Neural cell (in vitro differentiated cells): ENCODE data around the gene ZNF536. TPM values are rescaled to one million over a fixed set of nuclear protein-coding genes. Genes with fewer than 3 reads are reported as not detected.

ENCODE experiments used
- H2AFZ ChIP-seq: fragments of 200-600, 300-800 bp; sonication (generic), shearing (Covaris generic); 2 replicates; pipeline ENCODE4 v1.6.0; 2014; ENCODE audit warnings: low read depth, mild to moderate bottlenecking, antibody characterized with exemption, low read length, moderate library complexity
- H3F3A ChIP-seq: fragments of 200-600 bp; shearing (Covaris generic); 2 replicates; pipeline ENCODE4 v1.6.1; 2016; ENCODE audit warnings: mild to moderate bottlenecking, moderate library complexity, mixed read lengths, antibody characterized with exemption, low read length; ENCODE audit not compliant: insufficient read depth, poor library complexity, severe bottlenecking
- H3K27ac ChIP-seq: fragments of 200-600, 300-800 bp; sonication (generic), shearing (Covaris generic); 2 replicates; pipeline ENCODE4 v1.5.1; 2014; ENCODE audit warnings: mild to moderate bottlenecking, low read length, moderate library complexity
- H3K27me3 ChIP-seq: fragments of 300-800, 200-600 bp; sonication (generic), shearing (Covaris generic); 2 replicates; pipeline ENCODE4 v1.6.0; 2014; ENCODE audit warnings: mild to moderate bottlenecking, low read depth, low read length, moderate library complexity; ENCODE audit not compliant: insufficient read depth
- H3K36me3 ChIP-seq: fragments of 300-800, 200-600 bp; sonication (generic), shearing (Covaris generic); 2 replicates; pipeline ENCODE4 v1.5.1; 2014; ENCODE audit warnings: mild to moderate bottlenecking, antibody characterized with exemption, low read length, moderate library complexity; ENCODE audit not compliant: insufficient read depth
- H3K4me2 ChIP-seq: fragments of 300-800, 200-600 bp; sonication (generic), shearing (Covaris generic); 2 replicates; pipeline ENCODE4 v1.6.0; 2014; ENCODE audit warnings: mild to moderate bottlenecking, low read length
- H3K4me3 ChIP-seq: fragments of 300-800, 200-600 bp; sonication (generic), shearing (Covaris generic); 2 replicates; pipeline ENCODE4 v1.5.1; 2014; ENCODE audit warnings: mild to moderate bottlenecking, low read length, moderate library complexity
- H3K79me2 ChIP-seq: fragments of 200-600 bp; shearing (Covaris generic); replicated peaks from 2 replicates; pipeline ENCODE4 v1.6.0; 2014; ENCODE audit warnings: mild to moderate bottlenecking, low read length, moderate library complexity; ENCODE audit not compliant: insufficient read depth
- H3K9ac ChIP-seq: fragments of 300-800, 200-600 bp; sonication (generic), shearing (Covaris generic); 2 replicates; pipeline ENCODE4 v1.6.1; 2016; ENCODE audit warnings: mild to moderate bottlenecking, low read length, mixed read lengths
- H3K9me2 ChIP-seq: fragments of 200-600 bp; shearing (Covaris generic); 2 replicates; pipeline ENCODE4 v1.6.1; 2016; ENCODE audit warnings: mild to moderate bottlenecking, low read length, mixed read lengths; ENCODE audit not compliant: insufficient read depth
- H3K9me3 ChIP-seq: fragments of 200-600, 300-800 bp; sonication (generic), shearing (Covaris generic); 2 replicates; pipeline ENCODE4 v1.6.1; 2016; ENCODE audit warnings: mild to moderate bottlenecking, mixed run types, low read length, moderate library complexity, mixed read lengths
- H4K20me1 ChIP-seq: fragments of 200-600 bp; shearing (Covaris generic); 2 replicates; pipeline ENCODE4 v1.6.1; 2016; ENCODE audit warnings: mild to moderate bottlenecking, mixed run types; ENCODE audit not compliant: insufficient read depth
- EP300 ChIP-seq: fragments of 450-650 bp; conservative IDR thresholded peaks from 2 replicates; pipeline ENCODE4 v1.6.1; 2014; ENCODE audit warnings: antibody characterized with exemption, mild to moderate bottlenecking, moderate library complexity; ENCODE audit not compliant: poor library complexity, severe bottlenecking
- EZH2 ChIP-seq: fragments of 200-600, 300-800 bp; shearing (Covaris generic), sonication (generic); IDR thresholded peaks from 2 replicates; pipeline ENCODE4 v1.6.1; 2014; ENCODE audit warnings: antibody characterized with exemption, low read length, borderline replicate concordance, mild to moderate bottlenecking; ENCODE audit not compliant: insufficient read depth, poor library complexity, severe bottlenecking
- MXI1 ChIP-seq: fragments of 450-650 bp; conservative IDR thresholded peaks from 2 replicates; pipeline ENCODE4 v1.6.1; 2014; ENCODE audit warnings: antibody characterized with exemption, mild to moderate bottlenecking; ENCODE audit not compliant: poor library complexity, severe bottlenecking
- POLR2AphosphoS5 ChIP-seq: IDR thresholded peaks from 2 replicates; pipeline ENCODE4 v1.6.1; 2012
- RAD21 ChIP-seq: fragments of 450-650 bp; conservative IDR thresholded peaks from 2 replicates; pipeline ENCODE4 v1.6.1; 2014; ENCODE audit warnings: antibody characterized with exemption, mild to moderate bottlenecking, moderate library complexity
- SMC3 ChIP-seq: fragments of 450-650 bp; conservative IDR thresholded peaks from 2 replicates; pipeline ENCODE4 v1.6.1; 2014; ENCODE audit warnings: antibody characterized with exemption, mild to moderate bottlenecking, moderate library complexity; ENCODE audit not compliant: poor library complexity
- TAF1 ChIP-seq: IDR thresholded peaks from 2 replicates; pipeline ENCODE4 v1.6.1; 2012; ENCODE audit warnings: low read depth
- polyA plus RNA-seq: library from polyadenylated mRNA; depleted of rRNA; stranded (reverse); fragments of >200 nt; gene quantifications from 2 replicates; pipeline ENCODE4 v1.2.3, GENCODE V29; 2014
- TF ChIP-seq, protein P1 (sequence below): IDR thresholded peaks from 2 replicates; pipeline ENCODE4 v1.6.1; 2012; ENCODE audit warnings: borderline replicate concordance
- TF ChIP-seq, protein P2 (sequence below): fragments of 450-650 bp; IDR thresholded peaks from 2 replicates; pipeline ENCODE4 v1.5.1; 2014; ENCODE audit warnings: antibody characterized with exemption, mild to moderate bottlenecking, moderate library complexity; ENCODE audit not compliant: poor library complexity, severe bottlenecking

The ZNF536 gene
- polyA plus RNA-seq, 1 donor from 2014 or later, result 13.9 TPM

DNA sequence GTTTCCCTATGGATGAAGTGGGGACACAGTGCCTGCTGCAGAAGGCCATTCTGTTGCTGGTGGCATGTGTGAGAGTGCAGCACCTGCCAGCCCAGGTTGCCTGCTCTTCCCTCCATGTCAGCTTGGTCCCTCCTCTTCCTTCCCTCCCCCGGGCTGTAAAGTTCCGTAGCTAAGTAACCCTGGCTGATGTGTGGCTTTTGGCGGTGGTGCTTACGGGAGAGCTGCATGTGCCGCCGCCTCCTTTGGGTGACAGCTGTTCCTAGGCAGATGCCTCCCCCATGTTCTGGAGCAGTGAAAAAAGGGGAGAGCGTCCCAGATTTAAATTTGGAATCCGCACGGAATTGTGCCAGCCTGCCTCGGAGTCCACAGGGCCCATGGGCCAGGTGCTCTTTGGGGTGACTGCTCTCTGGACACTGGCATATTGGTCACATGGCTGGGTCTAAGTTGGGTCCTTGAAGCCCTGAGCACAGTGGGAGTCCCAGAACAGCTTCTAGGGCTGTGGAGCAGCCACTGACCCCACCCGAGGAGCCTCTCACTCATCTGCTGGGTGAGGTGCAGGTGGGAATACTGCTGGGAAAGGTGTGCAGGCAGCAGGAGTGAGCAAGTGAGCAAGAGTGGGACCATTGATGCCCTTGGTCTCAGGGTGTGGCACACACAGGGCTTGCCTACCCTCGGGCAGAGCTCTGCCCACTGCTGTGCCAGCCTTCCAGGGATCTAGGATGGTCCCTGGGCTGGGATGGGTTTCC lies 33.1 kb upstream of the ZNF536 start:
- no peak overlapping the region for H3K27ac ChIP-seq

DNA sequence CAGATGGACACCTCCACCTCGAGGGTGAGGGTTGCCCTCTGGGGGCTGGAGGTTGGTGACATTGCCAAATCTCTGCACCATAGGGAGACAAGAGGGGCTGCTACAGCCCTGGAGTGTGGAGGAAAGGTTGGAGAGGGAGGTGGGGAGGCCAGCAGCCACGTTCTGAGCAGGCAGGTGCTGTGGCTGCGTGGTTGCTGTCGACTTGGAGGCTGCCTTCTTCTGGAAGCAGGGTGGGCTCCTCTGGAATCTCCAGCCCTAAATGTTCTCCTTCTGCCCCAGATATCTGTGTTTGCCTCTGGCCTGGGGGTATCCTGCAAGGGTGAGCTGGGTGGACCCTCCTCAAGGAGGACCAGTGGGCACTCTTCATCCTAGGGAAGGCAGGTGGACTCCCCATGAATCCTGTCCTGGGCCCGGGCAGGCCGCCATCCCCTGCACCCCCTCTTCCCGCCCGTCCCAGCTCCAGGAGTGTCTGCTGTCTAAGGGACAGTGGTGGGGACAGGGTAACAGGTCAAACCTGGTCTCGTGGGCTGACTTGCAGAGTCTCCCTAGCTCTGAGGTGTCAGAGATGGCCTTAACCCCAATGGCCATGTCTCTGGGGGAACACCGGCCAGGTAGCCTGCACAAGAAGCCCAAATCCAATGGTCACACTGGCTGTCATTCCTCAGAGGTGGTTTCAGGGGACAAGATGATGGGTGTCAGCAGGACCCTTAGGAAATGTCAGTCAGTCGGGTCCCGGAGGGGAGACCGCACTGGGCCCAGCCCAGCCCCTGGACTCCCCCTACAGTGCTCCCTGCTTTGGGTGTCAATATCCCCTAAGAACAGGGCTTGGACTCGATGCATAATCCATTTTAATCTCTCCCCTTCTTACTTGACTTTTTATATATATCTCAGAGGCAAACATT lies 32.3 kb upstream of the ZNF536 start:
- no peak overlapping the region for H3K9ac ChIP-seq
- H3K4me2 ChIP-seq, result no peak overlapping the region
- no peak overlapping the region for H3K27ac ChIP-seq
- no peaks in the 10 kb centered on the region for H3K36me3 ChIP-seq
- no peaks in the 10 kb centered on the region for H3K9me2 ChIP-seq
- H3K4me3 ChIP-seq, result no peak overlapping the region
- no peaks in the 10 kb centered on the region for H4K20me1 ChIP-seq
- H3K79me2 ChIP-seq, result no peaks in the 10 kb centered on the region
- H2AFZ ChIP-seq, result no peak overlapping the region
- H3K9me3 ChIP-seq, result no peaks in the 10 kb centered on the region
- H3F3A ChIP-seq, result no peaks in the 10 kb centered on the region
- no peaks in the 10 kb centered on the region for H3K27me3 ChIP-seq
- TF ChIP-seq EP300 (no peak), TAF1 (no peak), RAD21 (no peak), SMC3 (no peak), POLR2AphosphoS5 (no peak), EZH2 (no peak)
- TF ChIP-seq, protein P1, sequence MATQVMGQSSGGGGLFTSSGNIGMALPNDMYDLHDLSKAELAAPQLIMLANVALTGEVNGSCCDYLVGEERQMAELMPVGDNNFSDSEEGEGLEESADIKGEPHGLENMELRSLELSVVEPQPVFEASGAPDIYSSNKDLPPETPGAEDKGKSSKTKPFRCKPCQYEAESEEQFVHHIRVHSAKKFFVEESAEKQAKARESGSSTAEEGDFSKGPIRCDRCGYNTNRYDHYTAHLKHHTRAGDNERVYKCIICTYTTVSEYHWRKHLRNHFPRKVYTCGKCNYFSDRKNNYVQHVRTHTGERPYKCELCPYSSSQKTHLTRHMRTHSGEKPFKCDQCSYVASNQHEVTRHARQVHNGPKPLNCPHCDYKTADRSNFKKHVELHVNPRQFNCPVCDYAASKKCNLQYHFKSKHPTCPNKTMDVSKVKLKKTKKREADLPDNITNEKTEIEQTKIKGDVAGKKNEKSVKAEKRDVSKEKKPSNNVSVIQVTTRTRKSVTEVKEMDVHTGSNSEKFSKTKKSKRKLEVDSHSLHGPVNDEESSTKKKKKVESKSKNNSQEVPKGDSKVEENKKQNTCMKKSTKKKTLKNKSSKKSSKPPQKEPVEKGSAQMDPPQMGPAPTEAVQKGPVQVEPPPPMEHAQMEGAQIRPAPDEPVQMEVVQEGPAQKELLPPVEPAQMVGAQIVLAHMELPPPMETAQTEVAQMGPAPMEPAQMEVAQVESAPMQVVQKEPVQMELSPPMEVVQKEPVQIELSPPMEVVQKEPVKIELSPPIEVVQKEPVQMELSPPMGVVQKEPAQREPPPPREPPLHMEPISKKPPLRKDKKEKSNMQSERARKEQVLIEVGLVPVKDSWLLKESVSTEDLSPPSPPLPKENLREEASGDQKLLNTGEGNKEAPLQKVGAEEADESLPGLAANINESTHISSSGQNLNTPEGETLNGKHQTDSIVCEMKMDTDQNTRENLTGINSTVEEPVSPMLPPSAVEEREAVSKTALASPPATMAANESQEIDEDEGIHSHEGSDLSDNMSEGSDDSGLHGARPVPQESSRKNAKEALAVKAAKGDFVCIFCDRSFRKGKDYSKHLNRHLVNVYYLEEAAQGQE, result no peak

More for the DNA sequence above, 33.1 kb upstream of the ZNF536 start:
- no peaks in the 10 kb centered on the region for H3K36me3 ChIP-seq
- no peaks in the 10 kb centered on the region for H3K27me3 ChIP-seq
- H3K9ac ChIP-seq, result no peak overlapping the region
- no peaks in the 10 kb centered on the region for H3F3A ChIP-seq
- H3K9me3 ChIP-seq, result no peaks in the 10 kb centered on the region
- no peak overlapping the region for H2AFZ ChIP-seq
- H3K4me2 ChIP-seq, result no peak overlapping the region
- H4K20me1 ChIP-seq, result no peaks in the 10 kb centered on the region
- no peak for TF ChIP-seq TAF1
- TF ChIP-seq RAD21, result no peak
- no peak for TF ChIP-seq MXI1
- TF ChIP-seq, protein P1, result no peak
- TF ChIP-seq POLR2AphosphoS5, result no peak
- TF ChIP-seq SMC3, result no peak
- TF ChIP-seq, protein P2, sequence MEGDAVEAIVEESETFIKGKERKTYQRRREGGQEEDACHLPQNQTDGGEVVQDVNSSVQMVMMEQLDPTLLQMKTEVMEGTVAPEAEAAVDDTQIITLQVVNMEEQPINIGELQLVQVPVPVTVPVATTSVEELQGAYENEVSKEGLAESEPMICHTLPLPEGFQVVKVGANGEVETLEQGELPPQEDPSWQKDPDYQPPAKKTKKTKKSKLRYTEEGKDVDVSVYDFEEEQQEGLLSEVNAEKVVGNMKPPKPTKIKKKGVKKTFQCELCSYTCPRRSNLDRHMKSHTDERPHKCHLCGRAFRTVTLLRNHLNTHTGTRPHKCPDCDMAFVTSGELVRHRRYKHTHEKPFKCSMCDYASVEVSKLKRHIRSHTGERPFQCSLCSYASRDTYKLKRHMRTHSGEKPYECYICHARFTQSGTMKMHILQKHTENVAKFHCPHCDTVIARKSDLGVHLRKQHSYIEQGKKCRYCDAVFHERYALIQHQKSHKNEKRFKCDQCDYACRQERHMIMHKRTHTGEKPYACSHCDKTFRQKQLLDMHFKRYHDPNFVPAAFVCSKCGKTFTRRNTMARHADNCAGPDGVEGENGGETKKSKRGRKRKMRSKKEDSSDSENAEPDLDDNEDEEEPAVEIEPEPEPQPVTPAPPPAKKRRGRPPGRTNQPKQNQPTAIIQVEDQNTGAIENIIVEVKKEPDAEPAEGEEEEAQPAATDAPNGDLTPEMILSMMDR, result no peak
- no peak for TF ChIP-seq EZH2
- TF ChIP-seq EP300, result no peak
- no peak overlapping the region for H3K4me3 ChIP-seq
- H3K9me2 ChIP-seq, result no peaks in the 10 kb centered on the region
- H3K79me2 ChIP-seq, result no peaks in the 10 kb centered on the region
